Subcutaneous adipose tissue (tissue), 4 donors: ENCODE results near the gene SDC3. TPM values are rescaled to one million over a fixed set of nuclear protein-coding genes. Genes with fewer than 3 reads are reported as not detected.

ENCODE experiments used
- total RNA-seq, 4 donors: library from RNA; depleted of rRNA; stranded (reverse); fragments of >200 nt; gene quantifications; one replicate each; pipeline ENCODE4 v1.1.0, GENCODE V29; 2016
- TF ChIP-seq, protein P1 (sequence below): fragments of 450-650 bp; IDR thresholded peaks from one replicate; pipeline ENCODE4 v1.5.1; 2016; ENCODE audit warnings: low read depth, mild to moderate bottlenecking, control low read depth, antibody characterized with exemption, moderate library complexity

Gene SDC3
- total RNA-seq, 4 donors from 2014 or later: 13.2 to 35.7 (median 20.7) TPM

- TF ChIP-seq, protein P1, sequence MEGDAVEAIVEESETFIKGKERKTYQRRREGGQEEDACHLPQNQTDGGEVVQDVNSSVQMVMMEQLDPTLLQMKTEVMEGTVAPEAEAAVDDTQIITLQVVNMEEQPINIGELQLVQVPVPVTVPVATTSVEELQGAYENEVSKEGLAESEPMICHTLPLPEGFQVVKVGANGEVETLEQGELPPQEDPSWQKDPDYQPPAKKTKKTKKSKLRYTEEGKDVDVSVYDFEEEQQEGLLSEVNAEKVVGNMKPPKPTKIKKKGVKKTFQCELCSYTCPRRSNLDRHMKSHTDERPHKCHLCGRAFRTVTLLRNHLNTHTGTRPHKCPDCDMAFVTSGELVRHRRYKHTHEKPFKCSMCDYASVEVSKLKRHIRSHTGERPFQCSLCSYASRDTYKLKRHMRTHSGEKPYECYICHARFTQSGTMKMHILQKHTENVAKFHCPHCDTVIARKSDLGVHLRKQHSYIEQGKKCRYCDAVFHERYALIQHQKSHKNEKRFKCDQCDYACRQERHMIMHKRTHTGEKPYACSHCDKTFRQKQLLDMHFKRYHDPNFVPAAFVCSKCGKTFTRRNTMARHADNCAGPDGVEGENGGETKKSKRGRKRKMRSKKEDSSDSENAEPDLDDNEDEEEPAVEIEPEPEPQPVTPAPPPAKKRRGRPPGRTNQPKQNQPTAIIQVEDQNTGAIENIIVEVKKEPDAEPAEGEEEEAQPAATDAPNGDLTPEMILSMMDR: no peak
These were observed 32.6 kb downstream of the SDC3 start for GRCh38 chr1:30875916-30876315.

DNA sequence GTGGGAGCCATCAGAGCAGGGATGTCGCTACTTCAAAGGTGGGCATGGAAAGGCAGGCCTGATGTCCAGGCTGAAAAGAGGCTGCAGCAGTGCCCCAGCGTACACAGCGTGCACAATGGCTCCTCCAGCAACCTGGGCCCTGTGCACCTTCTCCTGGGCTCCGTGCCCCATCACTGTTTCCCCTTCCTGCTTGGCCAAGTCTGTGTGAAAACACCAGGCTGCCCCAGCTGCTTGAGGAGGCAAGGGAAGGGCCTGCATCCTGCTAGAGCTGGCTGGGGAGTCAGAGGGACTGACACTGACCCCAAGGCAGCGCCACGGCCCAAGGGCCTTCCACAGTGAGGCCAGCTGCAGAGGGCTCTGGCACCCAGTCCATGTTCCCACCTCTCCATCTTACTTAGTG lies 33.4 kb downstream of the SDC3 start:
- TF ChIP-seq, protein P1: no peak

GRCh38 chr1:30874176-30874575 lies 34.4 kb downstream of the SDC3 start:
- TF ChIP-seq, protein P1: no peak

DNA sequence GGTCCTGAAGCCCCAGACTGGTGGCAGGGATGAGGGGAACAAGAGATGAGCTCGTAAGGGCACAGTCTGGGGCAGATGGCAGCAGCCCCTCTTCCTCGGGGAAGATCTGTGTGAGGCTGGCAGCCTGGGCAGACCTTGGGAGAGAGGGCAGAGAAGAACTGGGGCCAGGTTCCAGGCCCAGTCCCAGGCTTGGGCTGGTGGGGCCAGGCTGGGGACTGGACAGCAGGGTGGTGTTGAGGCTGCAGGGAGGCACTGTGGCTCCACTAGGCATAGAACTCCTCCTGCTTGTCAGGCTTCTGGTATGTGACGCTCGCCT lies 35.7 kb downstream of the SDC3 start:
- TF ChIP-seq, protein P1: no peak

- TF ChIP-seq, protein P1: no peak
These were observed 36.3 kb downstream of the SDC3 start for GRCh38 chr1:30872033-30872947.

DNA sequence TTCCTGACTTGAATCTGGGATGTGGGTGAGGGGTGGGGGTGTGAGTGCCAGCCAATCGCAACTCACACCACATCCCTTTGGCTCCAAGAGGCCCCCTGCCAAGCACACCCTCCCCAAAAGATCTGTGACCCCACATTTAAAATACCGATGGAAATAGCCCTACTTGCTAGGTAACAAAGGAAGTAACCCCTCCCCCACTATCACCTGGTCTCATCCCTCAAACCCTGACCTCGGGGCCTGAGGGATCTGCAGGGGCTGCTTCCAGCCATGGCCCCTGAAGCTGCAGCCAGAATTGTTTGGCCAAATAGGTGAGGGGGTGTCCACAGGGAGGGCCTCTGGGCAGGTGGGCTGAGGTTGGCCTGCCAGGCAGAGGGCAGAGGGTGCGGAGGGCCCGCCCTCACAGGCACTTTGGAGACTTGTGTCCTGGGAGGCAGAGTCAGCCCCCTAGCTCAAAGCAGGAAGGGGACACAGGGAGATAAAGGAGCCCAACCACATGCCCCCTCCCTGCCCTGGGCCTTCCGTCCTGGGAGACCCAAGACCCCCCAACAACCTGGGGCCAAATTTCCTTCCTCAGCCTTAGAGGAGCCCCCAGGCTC lies 37.2 kb downstream of the SDC3 start:
- TF ChIP-seq, protein P1: no peak

DNA sequence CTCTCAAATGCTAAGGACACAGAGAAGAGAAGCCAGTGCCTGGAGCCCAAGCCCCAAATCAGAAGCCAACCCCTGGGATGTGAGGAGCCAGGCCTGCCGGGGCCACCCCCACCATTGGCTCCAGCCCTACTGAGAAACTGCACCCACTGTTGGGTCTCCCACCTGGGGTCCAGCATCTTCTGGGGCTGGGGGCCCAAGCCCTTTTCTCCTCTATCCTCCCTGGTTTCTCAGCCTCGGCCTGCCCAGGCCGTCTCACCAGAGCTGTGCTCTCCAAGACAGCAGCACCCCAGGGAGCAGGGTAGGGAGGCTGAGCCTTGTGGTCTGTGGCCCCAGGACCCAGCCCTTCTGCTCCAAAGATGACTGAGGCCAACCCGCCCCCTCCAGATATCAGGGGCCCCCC lies 37.9 kb downstream of the SDC3 start:
- TF ChIP-seq, protein P1: no peak
